ENCODE results near the gene OR10G7. TPM values are rescaled to one million over a fixed set of nuclear protein-coding genes. Genes with fewer than 3 reads are reported as not detected.

The OR10G7 gene
- polyA plus RNA-seq, 4 donors, result not detected

DNA sequence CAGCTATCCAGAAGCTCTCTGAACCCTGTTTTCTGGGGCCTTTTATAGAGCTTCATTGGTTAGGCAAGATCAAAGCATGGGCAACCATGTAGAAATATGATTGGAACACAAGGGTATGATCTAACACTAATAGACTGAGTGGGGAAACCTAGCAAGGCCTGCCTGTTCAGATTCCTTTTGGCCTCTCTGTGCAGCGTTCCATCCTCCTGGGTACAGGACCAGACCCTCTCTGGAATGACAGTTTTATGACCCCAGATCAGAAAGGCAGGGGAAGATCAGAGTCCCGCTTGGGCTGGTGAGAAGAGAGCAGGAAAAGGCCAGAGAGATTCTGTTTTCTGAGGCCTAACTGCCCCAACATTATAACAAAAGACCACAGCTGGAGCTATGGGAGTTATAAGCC lies 37.5 kb upstream of the OR10G7 start:
- H3K4me3 ChIP-seq (ENCODE audit: low read depth in 1 of 3, low read length in 3 of 3), result no peak overlapping the region
- peaks cover 0 to 3% (median 0%) of the 10 kb centered on the region in 3 donors for H3K4me1 ChIP-seq (ENCODE audit: control insufficient read depth in 3 of 3, insufficient read depth in 2 of 3, low read depth in 1 of 3, low read length in 2 of 3)
- 79 to 88% (median 83%) methylated on average over 2 of the region's 2 CpGs for WGBS, 3 donors
- H3K9me3 ChIP-seq (ENCODE audit: control insufficient read depth in 2 of 2, insufficient read depth in 1 of 2, low read depth in 1 of 2, low read length in 1 of 2), result no peaks in the 10 kb centered on the region
- no peak for DNase-seq
- H3K36me3 ChIP-seq (ENCODE audit: control insufficient read depth in 3 of 3, insufficient read depth in 2 of 3, low read depth in 1 of 3, low read length in 3 of 3), result no peaks in the 10 kb centered on the region
- peaks cover 0 to 3% (median 0%) of the 10 kb centered on the region in 3 donors for H3K27me3 ChIP-seq (ENCODE audit: control insufficient read depth in 3 of 3, insufficient read depth in 3 of 3, low read length in 3 of 3)
- no peak overlapping the region for H3K27ac ChIP-seq (ENCODE audit: low read depth in 1 of 3, low read length in 2 of 3)
- FAIRE-seq, result no peak

DNA sequence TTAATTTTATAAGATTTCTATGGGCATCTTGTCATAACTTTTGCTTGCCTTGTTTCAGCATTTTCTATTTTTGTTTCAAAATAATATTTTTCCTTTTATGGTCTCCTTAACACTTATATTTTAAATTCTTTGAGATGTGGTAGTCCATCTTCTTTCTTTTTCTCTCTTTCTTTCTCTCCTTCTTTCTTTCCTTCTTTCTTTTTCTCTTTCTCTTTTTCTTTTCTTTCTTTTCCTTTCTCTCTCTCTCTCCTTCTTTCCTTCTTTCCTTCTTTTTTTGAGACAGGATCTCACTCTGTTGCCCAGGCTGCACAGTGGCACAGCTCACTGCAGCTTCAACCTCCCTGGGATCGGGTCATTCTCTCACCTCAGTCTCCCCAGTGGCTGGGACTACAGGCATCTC lies 36.1 kb upstream of the OR10G7 start:
- WGBS, 3 donors, result 37 to 88% (median 84%) methylated on average over 1 of the region's 1 CpG
- H3K4me1 ChIP-seq (ENCODE audit: control insufficient read depth in 3 of 3, insufficient read depth in 2 of 3, low read depth in 1 of 3, low read length in 2 of 3), result peaks cover 0 to 3% (median 0%) of the 10 kb centered on the region in 3 donors
- H3K4me3 ChIP-seq (ENCODE audit: low read depth in 1 of 3, low read length in 3 of 3), result no peak overlapping the region
- H3K36me3 ChIP-seq (ENCODE audit: control insufficient read depth in 3 of 3, insufficient read depth in 2 of 3, low read depth in 1 of 3, low read length in 3 of 3), result no peaks in the 10 kb centered on the region
- H3K9me3 ChIP-seq (ENCODE audit: control insufficient read depth in 2 of 2, insufficient read depth in 1 of 2, low read depth in 1 of 2, low read length in 1 of 2), result no peaks in the 10 kb centered on the region
- H3K27ac ChIP-seq (ENCODE audit: low read depth in 1 of 3, low read length in 2 of 3), result no peak overlapping the region
- no peak for FAIRE-seq
- DNase-seq, result no peak
- peaks cover 0 to 3% (median 0%) of the 10 kb centered on the region in 3 donors for H3K27me3 ChIP-seq (ENCODE audit: control insufficient read depth in 3 of 3, insufficient read depth in 3 of 3, low read length in 3 of 3)

DNA sequence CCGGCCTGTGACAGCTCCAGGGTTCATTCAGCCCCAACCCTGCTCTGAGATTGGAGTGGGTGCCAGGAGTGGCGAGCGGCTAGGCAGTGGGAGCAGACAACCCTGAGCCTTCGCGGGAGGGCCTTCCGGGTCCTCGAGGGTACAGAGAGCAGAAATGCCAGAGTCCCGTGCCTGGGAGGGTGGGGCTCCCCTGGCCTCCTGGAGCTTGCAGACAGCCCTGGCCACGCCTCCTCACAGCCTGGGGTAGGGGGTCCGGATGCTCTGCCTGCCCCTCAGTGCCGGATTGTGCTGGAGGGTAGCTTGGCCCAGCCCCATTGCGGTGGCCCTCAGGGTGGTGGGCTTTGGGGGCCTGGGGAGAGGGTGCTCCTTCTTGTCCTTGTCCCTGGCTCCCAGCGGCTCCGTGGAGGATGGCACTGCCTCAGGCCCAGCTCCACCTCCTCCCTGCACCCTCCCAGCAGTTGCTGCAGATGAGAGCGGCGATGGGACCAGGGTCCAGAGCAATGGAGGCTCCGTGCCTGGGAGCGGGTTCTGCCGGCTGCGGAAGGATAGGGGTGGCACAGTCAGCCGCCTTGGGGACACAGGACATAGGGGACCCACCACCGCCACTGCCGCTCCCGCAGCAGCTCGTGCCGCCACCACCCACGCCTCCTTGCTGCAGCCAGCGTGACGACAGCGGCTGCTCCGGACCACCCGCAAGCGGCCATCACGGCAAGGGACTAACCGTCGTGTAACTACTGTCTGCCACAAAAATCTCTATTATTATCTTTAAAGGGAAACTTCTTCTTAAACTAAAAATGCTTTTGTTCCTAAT lies 34.9 kb upstream of the OR10G7 start:
- DNase-seq (peak; percentile 52 to 89), FAIRE-seq (no peak)

DNA sequence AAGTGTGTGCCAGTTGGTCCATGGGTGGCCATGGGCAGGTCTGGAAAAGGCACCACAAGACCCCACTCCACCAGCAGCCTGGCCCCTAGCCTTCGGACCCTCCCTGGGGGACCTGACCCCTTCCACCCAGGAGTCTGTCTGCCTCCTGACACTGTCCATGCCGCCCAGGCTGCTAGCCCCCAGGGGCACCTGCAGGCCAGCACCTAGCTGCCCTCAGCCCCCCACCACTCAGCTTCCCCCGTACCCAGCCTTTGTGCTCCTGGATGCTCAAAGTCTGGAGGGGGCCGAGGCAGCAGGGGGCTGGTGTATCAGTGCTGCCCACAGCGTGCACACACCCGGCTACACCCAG lies 34.3 kb upstream of the OR10G7 start:
- no peak for FAIRE-seq
- Histone ChIP-seq H3K27ac (ENCODE audit: low read depth in 1 of 3, low read length in 2 of 3) (peak overlapping the region in 1 of 3 donors; percentile 33), H3K27me3 (ENCODE audit: control insufficient read depth in 3 of 3, insufficient read depth in 3 of 3, low read length in 3 of 3) (peaks cover 0 to 6% (median 0%) of the 10 kb centered on the region in 3 donors)

More for the DNA sequence above, 34.9 kb upstream of the OR10G7 start:
- H3K27ac ChIP-seq (ENCODE audit: low read depth in 1 of 3, low read length in 2 of 3), result peak overlapping the region; percentile 5 to 63 (median 8)
- WGBS, 3 donors, result 4 to 13% (median 8%) methylated on average over 35 to 36 of the region's 36 CpGs
- no peaks in the 10 kb centered on the region for H3K9me3 ChIP-seq (ENCODE audit: control insufficient read depth in 2 of 2, insufficient read depth in 1 of 2, low read depth in 1 of 2, low read length in 1 of 2)
- peaks cover 0 to 3% (median 0%) of the 10 kb centered on the region in 3 donors for H3K4me1 ChIP-seq (ENCODE audit: control insufficient read depth in 3 of 3, insufficient read depth in 2 of 3, low read depth in 1 of 3, low read length in 2 of 3)
- H3K4me3 ChIP-seq (ENCODE audit: low read depth in 1 of 3, low read length in 3 of 3), result peak overlapping the region in 2 of 3 donors; percentile 44 to 54
- no peaks in the 10 kb centered on the region for H3K36me3 ChIP-seq (ENCODE audit: control insufficient read depth in 3 of 3, insufficient read depth in 2 of 3, low read depth in 1 of 3, low read length in 3 of 3)
- H3K27me3 ChIP-seq (ENCODE audit: control insufficient read depth in 3 of 3, insufficient read depth in 3 of 3, low read length in 3 of 3), result peaks cover 0 to 6% (median 0%) of the 10 kb centered on the region in 3 donors

DNA sequence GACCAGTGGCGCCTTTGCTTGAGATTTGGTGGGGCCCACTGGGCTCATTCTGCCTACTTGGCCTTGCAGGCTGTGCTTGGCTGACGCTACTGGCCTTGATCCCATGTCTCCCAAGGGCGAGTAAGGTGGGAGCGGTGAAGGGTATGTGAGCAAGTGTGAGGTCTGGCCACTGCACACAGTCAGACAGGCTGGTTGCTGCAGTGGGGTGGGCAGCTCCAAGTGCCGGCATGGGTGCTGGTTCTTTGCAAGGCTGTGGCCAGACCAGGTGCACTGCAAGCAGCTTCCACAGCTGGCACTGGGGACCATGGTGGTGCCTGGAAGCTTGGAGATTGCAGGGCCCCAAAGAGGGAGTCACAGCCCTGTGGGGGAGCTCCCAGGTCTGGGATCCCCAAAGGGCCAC lies 33.4 kb upstream of the OR10G7 start:
- peaks cover 0 to 8% (median 0%) of the 10 kb centered on the region in 3 donors for H3K27me3 ChIP-seq (ENCODE audit: control insufficient read depth in 3 of 3, insufficient read depth in 3 of 3, low read length in 3 of 3)
- no peaks in the 10 kb centered on the region for H3K9me3 ChIP-seq (ENCODE audit: control insufficient read depth in 2 of 2, insufficient read depth in 1 of 2, low read depth in 1 of 2, low read length in 1 of 2)
- DNase-seq (no peak), FAIRE-seq (no peak)
- no peak overlapping the region for H3K4me3 ChIP-seq (ENCODE audit: low read depth in 1 of 3, low read length in 3 of 3)
- H3K4me1 ChIP-seq (ENCODE audit: control insufficient read depth in 3 of 3, insufficient read depth in 2 of 3, low read depth in 1 of 3, low read length in 2 of 3), result peaks cover 0 to 3% (median 0%) of the 10 kb centered on the region in 3 donors
- H3K36me3 ChIP-seq (ENCODE audit: control insufficient read depth in 3 of 3, insufficient read depth in 2 of 3, low read depth in 1 of 3, low read length in 3 of 3), result no peaks in the 10 kb centered on the region
- 90 to 94% (median 91%) methylated on average over 5 of the region's 5 CpGs for WGBS, 3 donors
- H3K27ac ChIP-seq (ENCODE audit: low read depth in 1 of 3, low read length in 2 of 3), result no peak overlapping the region

More for the DNA sequence above, 34.3 kb upstream of the OR10G7 start:
- no peaks in the 10 kb centered on the region for H3K36me3 ChIP-seq (ENCODE audit: control insufficient read depth in 3 of 3, insufficient read depth in 2 of 3, low read depth in 1 of 3, low read length in 3 of 3)
- no peaks in the 10 kb centered on the region for H3K9me3 ChIP-seq (ENCODE audit: control insufficient read depth in 2 of 2, insufficient read depth in 1 of 2, low read depth in 1 of 2, low read length in 1 of 2)
- peaks cover 0 to 3% (median 0%) of the 10 kb centered on the region in 3 donors for H3K4me1 ChIP-seq (ENCODE audit: control insufficient read depth in 3 of 3, insufficient read depth in 2 of 3, low read depth in 1 of 3, low read length in 2 of 3)
- WGBS, 3 donors, result 44 to 75% (median 67%) methylated on average over 6 of the region's 6 CpGs
- peak overlapping the region in 1 of 3 donors; percentile 44 for H3K4me3 ChIP-seq (ENCODE audit: low read depth in 1 of 3, low read length in 3 of 3)
- DNase-seq, result no peak

DNA sequence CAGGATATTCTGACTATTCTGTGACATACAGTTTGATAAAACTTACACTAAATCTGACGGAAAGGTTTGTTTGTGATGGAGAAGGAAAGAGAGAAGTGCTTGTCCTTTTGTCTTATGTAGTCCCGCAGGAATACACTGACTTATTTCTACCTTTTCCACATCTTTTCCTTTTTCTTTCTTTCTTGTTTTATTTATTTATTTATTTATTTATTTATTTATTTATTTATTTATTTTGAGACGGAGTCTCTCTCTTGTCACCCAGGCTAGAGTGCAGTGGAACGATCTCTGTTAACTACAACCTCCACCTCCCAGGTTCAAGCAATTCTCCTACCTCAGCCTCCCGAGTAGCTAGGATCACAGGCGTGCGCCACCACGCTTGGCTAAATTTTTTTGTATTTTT lies 31.0 kb upstream of the OR10G7 start:
- 88 to 92% (median 91%) methylated on average over 8 of the region's 8 CpGs for WGBS, 3 donors
- FAIRE-seq (no peak), DNase-seq (no peak)
- H3K4me1 ChIP-seq (ENCODE audit: control insufficient read depth in 3 of 3, insufficient read depth in 2 of 3, low read depth in 1 of 3, low read length in 2 of 3), result peaks cover 0 to 3% (median 0%) of the 10 kb centered on the region in 3 donors
- H3K4me3 ChIP-seq (ENCODE audit: low read depth in 1 of 3, low read length in 3 of 3), result no peak overlapping the region
- H3K27me3 ChIP-seq (ENCODE audit: control insufficient read depth in 3 of 3, insufficient read depth in 3 of 3, low read length in 3 of 3), result peaks cover 0 to 11% (median 0%) of the 10 kb centered on the region in 3 donors
- no peak overlapping the region for H3K27ac ChIP-seq (ENCODE audit: low read depth in 1 of 3, low read length in 2 of 3)
- no peaks in the 10 kb centered on the region for H3K36me3 ChIP-seq (ENCODE audit: control insufficient read depth in 3 of 3, insufficient read depth in 2 of 3, low read depth in 1 of 3, low read length in 3 of 3)
- no peaks in the 10 kb centered on the region for H3K9me3 ChIP-seq (ENCODE audit: control insufficient read depth in 2 of 2, insufficient read depth in 1 of 2, low read depth in 1 of 2, low read length in 1 of 2)

DNA sequence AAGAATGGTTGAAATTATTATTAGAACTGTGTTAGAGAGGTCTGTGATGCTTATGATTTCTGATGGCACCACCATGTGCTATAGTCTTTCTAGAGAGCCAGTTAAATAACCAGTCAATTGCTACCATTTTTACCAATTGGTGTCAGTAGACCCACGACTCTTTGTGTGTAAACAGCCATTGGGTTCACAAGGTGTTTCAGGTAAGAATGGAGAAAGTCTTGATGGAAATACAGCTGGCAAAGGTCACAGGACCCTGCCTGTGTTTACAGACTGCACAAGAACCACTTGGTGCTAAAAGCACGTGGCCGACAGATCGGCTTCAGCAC lies 30.5 kb upstream of the OR10G7 start:
- H3K9me3 ChIP-seq (ENCODE audit: control insufficient read depth in 2 of 2, insufficient read depth in 1 of 2, low read depth in 1 of 2, low read length in 1 of 2), result no peaks in the 10 kb centered on the region
- WGBS, 3 donors, result 58 to 71% (median 69%) methylated on average over 4 of the region's 4 CpGs
- H3K4me1 ChIP-seq (ENCODE audit: control insufficient read depth in 3 of 3, insufficient read depth in 2 of 3, low read depth in 1 of 3, low read length in 2 of 3), result peaks cover 0 to 3% (median 0%) of the 10 kb centered on the region in 3 donors
- H3K27ac ChIP-seq (ENCODE audit: low read depth in 1 of 3, low read length in 2 of 3), result no peak overlapping the region
- H3K36me3 ChIP-seq (ENCODE audit: control insufficient read depth in 3 of 3, insufficient read depth in 2 of 3, low read depth in 1 of 3, low read length in 3 of 3), result no peaks in the 10 kb centered on the region
- H3K4me3 ChIP-seq (ENCODE audit: low read depth in 1 of 3, low read length in 3 of 3), result no peak overlapping the region
- peaks cover 0 to 11% (median 0%) of the 10 kb centered on the region in 3 donors for H3K27me3 ChIP-seq (ENCODE audit: control insufficient read depth in 3 of 3, insufficient read depth in 3 of 3, low read length in 3 of 3)
- FAIRE-seq (no peak), DNase-seq (no peak)

DNA sequence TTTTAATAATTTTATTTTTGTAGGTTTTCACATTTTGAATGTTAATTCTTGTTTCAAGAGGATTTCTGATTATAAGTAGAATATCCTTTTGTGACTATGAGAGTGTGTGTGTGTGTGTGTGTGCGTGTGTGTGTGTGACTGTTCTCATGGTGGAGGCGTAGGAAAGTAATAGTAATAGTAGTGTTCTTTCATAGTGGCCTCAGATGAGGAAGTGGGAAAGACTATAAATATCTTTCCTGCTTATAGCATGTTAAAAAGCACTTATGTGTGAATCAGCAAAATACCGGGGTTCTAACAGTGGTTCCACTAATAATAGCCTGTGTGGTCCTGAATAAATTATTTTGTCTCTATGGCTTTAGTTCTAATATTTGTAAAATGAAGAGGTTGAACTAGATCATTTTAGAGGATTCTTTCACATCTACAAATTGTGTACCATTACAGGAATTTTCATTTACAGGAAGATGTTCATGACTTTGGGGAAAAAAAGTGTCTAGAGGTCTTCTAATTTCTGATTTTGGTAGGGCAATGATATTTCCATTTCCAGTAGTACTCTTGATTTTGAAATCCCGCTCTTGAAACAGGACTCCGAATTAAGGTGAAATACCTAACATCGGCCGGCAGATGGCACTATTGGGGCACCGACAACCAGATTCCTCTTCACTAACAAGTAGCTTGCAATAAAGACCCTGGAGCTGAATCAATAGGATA lies 29.9 kb upstream of the OR10G7 start:
- Histone ChIP-seq H3K36me3 (ENCODE audit: control insufficient read depth in 3 of 3, insufficient read depth in 2 of 3, low read depth in 1 of 3, low read length in 3 of 3) (no peaks in the 10 kb centered on the region), H3K4me1 (ENCODE audit: control insufficient read depth in 3 of 3, insufficient read depth in 2 of 3, low read depth in 1 of 3, low read length in 2 of 3) (peaks cover 0 to 3% (median 0%) of the 10 kb centered on the region in 3 donors), H3K4me3 (ENCODE audit: low read depth in 1 of 3, low read length in 3 of 3) (no peak overlapping the region), H3K27me3 (ENCODE audit: control insufficient read depth in 3 of 3, insufficient read depth in 3 of 3, low read length in 3 of 3) (peaks cover 0 to 11% (median 0%) of the 10 kb centered on the region in 3 donors), H3K9me3 (ENCODE audit: control insufficient read depth in 2 of 2, insufficient read depth in 1 of 2, low read depth in 1 of 2, low read length in 1 of 2) (no peaks in the 10 kb centered on the region), H3K27ac (ENCODE audit: low read depth in 1 of 3, low read length in 2 of 3) (no peak overlapping the region)
- FAIRE-seq (peak; percentile 80), DNase-seq (peak; percentile 70 to 81)
- WGBS, 3 donors, result 8 to 10% (median 8%) methylated on average over 8 of the region's 8 CpGs

All from small intestine (tissue), 7 donors.